GM06990 (cell line): ENCODE data around the gene STAT2.
A peak's percentile ranks its signal among the peaks of the same experiment; 100 is the strongest.

Experiments used
- DNase-seq: peaks from one replicate; pipeline ENCODE4 v3.0.0-alpha.2; 2011; ENCODE audit not compliant: insufficient read length; ENCODE audit errors: extremely low read depth
- H3K27me3 ChIP-seq: replicated peaks from 2 replicates; pipeline ENCODE4 v1.6.0; 2011; ENCODE audit warnings: low read length; ENCODE audit not compliant: control insufficient read depth, insufficient read depth
- H3K36me3 ChIP-seq: 2 replicates; pipeline ENCODE4 v1.5.1; 2011; ENCODE audit warnings: low read length; ENCODE audit not compliant: control insufficient read depth, insufficient read depth
- H3K4me3 ChIP-seq: replicated peaks from 2 replicates; pipeline ENCODE4 v1.5.1; 2011; ENCODE audit warnings: low read depth, mild to moderate bottlenecking, control low read depth, low read length
- TF ChIP-seq, protein P1 (sequence below): IDR thresholded peaks from 2 replicates; pipeline ENCODE4 v1.5.1; 2011; ENCODE audit warnings: low read length, control low read depth, mild to moderate bottlenecking, inconsistent platforms; ENCODE audit not compliant: insufficient read depth, poor library complexity, severe bottlenecking

The STAT2 gene

DNA sequence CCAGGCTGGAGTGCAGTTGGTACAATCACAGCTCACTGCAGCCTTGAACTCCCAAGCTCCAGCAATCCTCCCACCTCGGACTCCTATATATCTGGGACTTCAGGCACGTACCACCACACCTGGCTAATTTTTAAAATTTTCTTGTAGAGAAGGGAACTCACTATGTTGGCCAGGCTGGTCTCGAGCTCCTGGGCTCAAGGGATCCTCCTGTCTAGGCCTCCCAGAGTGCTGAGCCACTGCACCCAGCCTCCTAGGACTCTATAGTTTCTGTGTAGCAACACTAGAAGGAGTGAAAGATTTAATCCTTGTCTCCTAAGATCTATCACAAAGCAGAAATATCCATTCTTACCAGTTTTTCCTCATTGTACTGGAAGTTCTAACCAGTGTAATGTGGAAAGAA, 7.0 kb upstream of the STAT2 start:
- Histone ChIP-seq H3K27me3 (no peaks in the 10 kb centered on the region), H3K36me3 (no peaks in the 10 kb centered on the region), H3K4me3 (no peak overlapping the region)
- TF ChIP-seq, protein P1, sequence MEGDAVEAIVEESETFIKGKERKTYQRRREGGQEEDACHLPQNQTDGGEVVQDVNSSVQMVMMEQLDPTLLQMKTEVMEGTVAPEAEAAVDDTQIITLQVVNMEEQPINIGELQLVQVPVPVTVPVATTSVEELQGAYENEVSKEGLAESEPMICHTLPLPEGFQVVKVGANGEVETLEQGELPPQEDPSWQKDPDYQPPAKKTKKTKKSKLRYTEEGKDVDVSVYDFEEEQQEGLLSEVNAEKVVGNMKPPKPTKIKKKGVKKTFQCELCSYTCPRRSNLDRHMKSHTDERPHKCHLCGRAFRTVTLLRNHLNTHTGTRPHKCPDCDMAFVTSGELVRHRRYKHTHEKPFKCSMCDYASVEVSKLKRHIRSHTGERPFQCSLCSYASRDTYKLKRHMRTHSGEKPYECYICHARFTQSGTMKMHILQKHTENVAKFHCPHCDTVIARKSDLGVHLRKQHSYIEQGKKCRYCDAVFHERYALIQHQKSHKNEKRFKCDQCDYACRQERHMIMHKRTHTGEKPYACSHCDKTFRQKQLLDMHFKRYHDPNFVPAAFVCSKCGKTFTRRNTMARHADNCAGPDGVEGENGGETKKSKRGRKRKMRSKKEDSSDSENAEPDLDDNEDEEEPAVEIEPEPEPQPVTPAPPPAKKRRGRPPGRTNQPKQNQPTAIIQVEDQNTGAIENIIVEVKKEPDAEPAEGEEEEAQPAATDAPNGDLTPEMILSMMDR = no peak
- no peak for DNase-seq

DNA sequence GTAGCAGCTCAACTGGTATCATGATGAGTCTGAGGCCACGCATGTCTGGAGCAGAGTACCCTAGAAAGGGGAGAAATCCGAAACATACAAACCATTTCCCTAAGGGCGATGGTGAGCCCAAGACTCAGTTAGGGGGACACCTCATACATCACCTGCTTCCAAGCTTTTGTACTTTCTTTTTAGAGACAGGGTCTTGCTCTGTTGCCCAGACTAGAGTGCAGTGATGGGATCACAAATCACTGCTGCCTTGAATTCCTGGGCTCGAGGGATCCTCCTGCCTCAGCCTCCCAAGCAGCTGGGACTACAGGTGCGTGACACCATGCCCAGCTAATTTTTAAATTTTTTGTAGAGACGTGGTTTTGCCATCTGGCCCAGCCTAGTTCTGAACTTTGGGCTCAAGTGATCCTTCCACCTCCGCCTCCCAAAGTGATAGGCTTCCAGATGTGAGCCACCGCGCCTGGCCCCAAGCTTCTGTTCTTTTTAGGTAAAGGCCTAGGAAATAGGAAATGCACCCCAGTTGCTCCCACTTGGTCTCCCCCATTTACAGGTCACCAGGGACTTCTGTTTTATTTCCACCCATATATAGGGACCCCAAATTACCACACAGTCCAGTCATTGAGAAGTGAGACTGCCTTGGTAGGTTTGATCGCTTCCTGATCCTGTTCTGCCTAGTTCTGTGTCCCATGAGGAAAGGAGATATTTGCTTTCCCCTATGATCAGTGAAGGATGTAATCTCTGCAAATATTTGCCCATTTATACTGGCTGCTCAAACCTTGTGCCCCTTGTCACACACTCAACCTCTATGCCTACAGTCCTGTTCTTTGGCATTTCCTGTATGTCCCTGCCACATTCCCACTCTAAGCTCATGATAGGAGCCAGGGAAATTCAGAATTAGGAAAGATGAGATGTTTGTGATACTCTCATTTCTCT, 2.5 kb upstream of the STAT2 start, which contains the start of gene APOF:
TSS of gene APOF (minus strand) at position 728 of the 930 bp plus-strand sequence. CDS start at position 616, 112 bp downstream.
- Histone ChIP-seq H3K36me3 (no peaks in the 10 kb centered on the region), H3K27me3 (no peaks in the 10 kb centered on the region), H3K4me3 (no peak within 1 kb of the TSS)
- TF ChIP-seq, protein P1 = no peak
- no peak for DNase-seq

DNA sequence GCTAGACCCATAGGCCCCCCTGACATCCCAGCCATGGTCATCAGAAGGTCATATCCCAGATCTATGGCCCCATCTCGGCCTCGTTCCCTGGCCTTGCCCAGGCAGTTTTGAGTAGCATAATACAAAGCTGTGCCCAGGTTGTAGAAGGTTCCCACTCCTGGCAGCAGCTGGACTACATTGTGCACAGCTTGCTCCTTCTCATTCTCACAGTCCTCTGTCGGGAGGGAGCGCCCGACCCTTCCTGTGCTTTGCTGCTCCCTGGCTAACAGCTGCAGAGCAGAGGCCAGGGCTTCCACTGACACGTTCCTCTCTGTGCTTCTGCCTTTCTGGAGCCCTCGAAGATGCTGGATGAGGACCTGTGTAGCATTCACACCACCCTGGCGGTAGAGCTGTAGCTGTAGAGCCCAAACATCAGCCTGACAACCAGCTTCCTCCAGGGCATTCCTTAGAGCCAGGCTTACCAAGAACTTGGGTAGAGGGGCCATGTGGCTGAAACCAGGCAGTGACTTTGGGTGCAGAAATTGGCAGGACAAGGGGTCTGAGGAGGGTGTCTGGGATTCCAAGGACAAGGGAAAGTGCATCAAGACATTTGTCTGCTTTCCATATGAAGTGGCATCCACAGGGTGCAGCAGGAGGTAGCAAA, 1.7 kb upstream of the STAT2 start:
- no peak overlapping the region for H3K4me3 ChIP-seq
- TF ChIP-seq, protein P1 = no peak
- no peaks in the 10 kb centered on the region for H3K36me3 ChIP-seq
- no peak for DNase-seq
- H3K27me3 ChIP-seq = no peaks in the 10 kb centered on the region

DNA sequence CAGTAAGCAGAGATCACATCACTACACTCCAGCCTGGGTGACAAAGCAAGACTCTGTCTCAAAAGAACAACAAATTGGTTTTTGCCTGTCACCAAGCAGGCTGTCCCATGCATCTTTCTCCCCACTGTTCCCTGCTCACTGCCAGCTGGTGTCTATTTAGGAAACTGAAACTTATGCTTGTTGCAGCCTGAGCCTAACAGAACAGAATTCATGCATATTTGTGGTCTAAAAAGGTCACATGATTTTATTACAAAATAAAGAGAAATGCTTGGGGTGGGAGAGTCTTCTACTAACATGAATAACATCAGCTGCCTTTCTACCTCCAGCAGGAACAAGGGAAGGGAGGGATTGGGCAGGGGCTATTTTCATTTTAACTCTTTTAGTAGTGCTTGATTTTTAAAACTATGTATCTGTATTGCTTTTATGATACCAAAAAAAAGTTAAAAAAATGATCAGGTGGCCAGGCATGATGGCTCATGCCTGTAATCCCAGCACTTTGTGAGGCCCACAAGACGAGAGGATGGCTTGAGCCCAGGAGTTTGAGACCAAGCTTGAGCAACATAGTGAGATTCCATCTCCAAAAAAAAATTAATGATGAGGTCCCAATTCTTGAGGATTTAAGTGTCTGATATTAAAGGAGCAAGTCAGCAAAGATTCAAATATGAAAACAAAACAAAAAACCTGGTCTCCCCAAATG, 923 bp downstream of the STAT2 start:
- Histone ChIP-seq H3K36me3 (peaks cover 20% of the 10 kb centered on the region), H3K27me3 (no peaks in the 10 kb centered on the region), H3K4me3 (peak overlapping the region; percentile 96)
- DNase-seq = no peak
- TF ChIP-seq, protein P1 = no peak

DNA sequence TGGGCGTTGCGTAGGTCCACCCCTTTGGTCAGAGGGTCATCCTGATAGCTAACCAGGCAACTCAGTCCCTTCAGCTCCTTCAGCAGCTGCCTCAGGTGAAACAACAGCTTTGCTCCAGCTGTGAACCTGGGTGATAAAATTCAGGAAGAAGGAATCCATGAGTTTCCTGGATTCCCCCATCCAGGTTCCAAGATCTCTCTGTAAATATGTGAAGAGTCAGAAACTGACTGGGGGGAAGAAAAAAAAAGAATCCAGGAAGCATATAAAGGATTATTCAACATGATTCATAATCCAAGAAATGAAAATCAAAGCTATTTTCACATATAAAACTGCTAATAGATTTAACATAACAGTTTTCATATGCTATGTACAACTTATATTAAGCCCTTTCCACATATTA, 8.6 kb downstream of the STAT2 start:
- TF ChIP-seq, protein P1 = no peak

More for the DNA sequence above, 8.6 kb downstream of the STAT2 start:
- Histone ChIP-seq H3K36me3 (peaks cover 59% of the 10 kb centered on the region), H3K4me3 (no peak overlapping the region), H3K27me3 (no peaks in the 10 kb centered on the region)
- no peak for DNase-seq
